ENCODE results near the gene CCDC17.

The CCDC17 gene

DNA sequence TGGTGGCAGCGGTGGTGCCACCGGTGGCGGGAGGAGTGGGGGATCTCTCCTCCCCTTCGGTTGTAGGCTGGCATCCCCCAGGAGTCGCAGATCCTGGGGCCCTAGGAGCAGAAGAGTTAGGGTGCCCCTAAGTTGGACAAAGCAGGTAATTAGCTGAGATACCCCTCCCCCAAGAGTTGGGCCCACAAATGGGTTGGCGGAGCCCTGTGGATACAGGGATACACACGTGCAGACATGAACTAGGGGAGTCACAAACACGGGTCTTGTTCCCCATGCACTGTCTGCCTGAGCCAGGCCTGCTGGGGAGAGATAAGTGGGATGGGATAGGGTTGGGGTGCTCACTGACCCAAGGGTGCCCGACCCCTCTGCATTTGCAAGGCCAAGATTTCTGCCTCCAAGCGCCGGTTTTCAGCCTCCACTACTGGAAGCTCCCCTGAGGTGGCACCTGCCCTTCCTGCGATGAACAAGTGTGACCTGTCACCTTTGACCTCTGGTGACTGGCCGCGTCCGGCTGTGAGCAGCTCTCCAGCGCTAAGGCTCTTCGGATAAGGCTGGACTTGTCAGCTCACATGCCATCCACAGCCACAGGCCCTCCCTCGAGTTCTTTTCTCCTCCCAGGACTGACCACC, 1.8 kb downstream of the CCDC17 start:
- H3K9ac ChIP-seq (ENCODE audit: low read length) = no peak overlapping the region
- H3K27me3 ChIP-seq (ENCODE audit: control insufficient read depth, insufficient read depth, low read length) = no peaks in the 10 kb centered on the region
- H3K36me3 ChIP-seq (ENCODE audit: control insufficient read depth, insufficient read depth, low read length) = peaks cover 64% of the 10 kb centered on the region
- H3K27ac ChIP-seq (ENCODE audit: low read depth, low read length) = no peak overlapping the region
- no peaks in the 10 kb centered on the region for H3K9me3 ChIP-seq (ENCODE audit: control insufficient read depth, insufficient read depth, low read depth, low read length)
- H3K4me1 ChIP-seq (ENCODE audit: control insufficient read depth, insufficient read depth, low read length) = no peaks in the 10 kb centered on the region
- H3K4me3 ChIP-seq (ENCODE audit: low read depth, low read length) = no peak overlapping the region

DNA sequence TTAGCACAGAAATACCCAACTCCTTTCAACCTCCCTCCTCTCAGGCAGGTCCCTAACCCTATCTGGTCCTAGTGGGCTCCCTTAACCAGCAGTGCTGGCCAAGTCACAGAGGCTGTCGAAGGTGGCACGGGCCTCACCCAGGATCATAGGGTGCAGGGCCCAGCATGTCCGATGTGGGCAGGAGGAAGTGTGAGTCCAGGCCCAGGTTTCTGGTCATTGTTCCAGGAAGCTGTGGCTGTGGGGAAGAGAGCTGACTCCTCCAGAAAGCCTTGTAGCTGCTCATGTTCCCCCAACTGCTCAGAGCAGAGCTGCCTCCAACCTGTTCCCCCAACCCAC, 2.4 kb downstream of the CCDC17 start:
- Histone ChIP-seq H3K27ac (ENCODE audit: low read depth, low read length) (no peak overlapping the region), H3K9ac (ENCODE audit: low read length) (no peak overlapping the region), H3K9me3 (ENCODE audit: control insufficient read depth, insufficient read depth, low read depth, low read length) (no peaks in the 10 kb centered on the region), H3K27me3 (ENCODE audit: control insufficient read depth, insufficient read depth, low read length) (no peaks in the 10 kb centered on the region), H3K36me3 (ENCODE audit: control insufficient read depth, insufficient read depth, low read length) (peaks cover 66% of the 10 kb centered on the region), H3K4me1 (ENCODE audit: control insufficient read depth, insufficient read depth, low read length) (no peaks in the 10 kb centered on the region), H3K4me3 (ENCODE audit: low read depth, low read length) (no peak overlapping the region)

DNA sequence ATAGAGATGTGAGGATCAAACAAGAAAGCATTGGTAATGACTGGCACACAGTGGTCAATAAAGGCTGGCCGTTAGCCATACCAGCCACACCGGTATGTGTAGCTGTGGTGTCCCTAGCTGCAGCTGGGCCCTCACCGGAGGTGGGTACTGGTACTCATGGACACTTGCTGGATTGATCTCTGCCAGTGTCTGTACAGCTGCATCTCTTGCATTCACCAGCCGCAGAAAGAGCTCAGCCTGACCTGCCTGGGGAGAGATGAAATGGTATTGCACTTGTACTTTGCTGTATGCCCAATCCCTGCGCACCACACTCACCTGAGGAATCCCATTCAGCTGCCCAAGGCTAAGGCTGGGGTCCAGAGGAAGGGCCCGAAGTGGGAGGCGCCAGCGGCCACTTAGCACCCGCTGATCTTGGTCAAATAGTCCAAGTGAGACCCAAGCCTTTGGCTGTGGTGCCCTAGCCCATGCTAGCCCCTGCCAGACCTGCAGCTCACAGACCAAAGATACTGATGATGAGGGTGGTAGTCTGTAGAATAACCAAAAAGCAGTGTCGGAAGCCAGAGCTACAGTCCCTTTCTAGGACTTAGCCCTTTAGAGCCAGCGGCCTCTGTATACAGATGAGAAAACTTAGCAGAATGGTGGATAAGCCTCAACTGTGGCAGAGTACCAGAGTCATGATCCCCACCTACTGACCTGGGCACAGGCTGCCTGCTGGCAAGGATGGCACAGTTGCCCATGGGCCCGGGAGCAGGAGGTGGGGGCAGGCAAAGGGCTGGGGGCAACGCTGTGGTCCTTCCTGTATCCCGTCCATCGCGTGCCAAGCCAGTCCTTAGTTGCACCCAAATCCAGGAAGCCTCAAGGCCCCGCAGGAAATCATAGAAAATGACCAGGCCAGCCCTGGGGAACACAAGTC, 3.0 kb downstream of the CCDC17 start:
- Histone ChIP-seq H3K9ac (ENCODE audit: low read length) (no peak overlapping the region), H3K27me3 (ENCODE audit: control insufficient read depth, insufficient read depth, low read length) (no peaks in the 10 kb centered on the region), H3K4me1 (ENCODE audit: control insufficient read depth, insufficient read depth, low read length) (no peaks in the 10 kb centered on the region), H3K4me3 (ENCODE audit: low read depth, low read length) (no peak overlapping the region), H3K36me3 (ENCODE audit: control insufficient read depth, insufficient read depth, low read length) (peaks cover 68% of the 10 kb centered on the region), H3K27ac (ENCODE audit: low read depth, low read length) (no peak overlapping the region), H3K9me3 (ENCODE audit: control insufficient read depth, insufficient read depth, low read depth, low read length) (no peaks in the 10 kb centered on the region)

DNA sequence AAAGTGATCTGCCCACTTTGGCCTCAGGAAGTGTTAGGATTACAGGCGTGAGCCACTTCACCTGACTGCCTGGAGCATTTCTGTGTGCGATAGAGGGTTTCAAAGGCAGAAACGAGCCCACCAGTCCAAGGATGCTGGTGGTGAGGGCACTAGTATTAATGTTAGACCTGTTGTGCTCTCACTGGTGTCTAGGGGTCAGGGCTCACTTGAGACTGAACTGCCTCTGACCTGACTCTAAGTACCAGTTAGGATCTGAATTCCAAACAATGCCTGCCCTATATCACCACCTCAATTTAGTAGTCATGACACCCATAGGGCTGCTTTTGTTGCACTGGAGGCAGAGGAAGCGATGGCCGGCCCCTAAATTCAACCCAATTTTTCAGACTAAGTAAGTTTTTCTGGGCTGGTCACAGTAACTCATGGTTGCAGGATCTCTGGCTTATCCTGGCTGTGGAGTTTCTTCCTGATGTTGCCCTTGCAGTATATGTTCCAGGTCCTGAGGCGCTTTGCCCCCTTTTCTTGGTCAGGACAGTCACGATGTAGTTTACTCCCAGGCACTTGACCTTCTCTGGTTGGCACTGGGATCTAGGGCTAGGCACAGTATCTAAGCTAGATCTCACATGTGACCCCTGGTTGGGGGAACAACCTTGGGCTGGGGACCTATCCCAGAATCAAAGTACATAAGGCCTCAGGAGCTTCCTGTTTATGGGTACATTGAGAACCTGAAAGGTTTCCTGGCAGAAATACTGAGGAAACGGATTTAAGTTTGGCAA, 4.5 kb downstream of the CCDC17 start:
- H3K4me3 ChIP-seq (ENCODE audit: low read depth, low read length) = no peak overlapping the region
- no peak overlapping the region for H3K27ac ChIP-seq (ENCODE audit: low read depth, low read length)
- H3K36me3 ChIP-seq (ENCODE audit: control insufficient read depth, insufficient read depth, low read length) = peaks cover 77% of the 10 kb centered on the region
- no peaks in the 10 kb centered on the region for H3K4me1 ChIP-seq (ENCODE audit: control insufficient read depth, insufficient read depth, low read length)
- no peaks in the 10 kb centered on the region for H3K27me3 ChIP-seq (ENCODE audit: control insufficient read depth, insufficient read depth, low read length)
- no peak overlapping the region for H3K9ac ChIP-seq (ENCODE audit: low read length)
- H3K9me3 ChIP-seq (ENCODE audit: control insufficient read depth, insufficient read depth, low read depth, low read length) = no peaks in the 10 kb centered on the region

DNA sequence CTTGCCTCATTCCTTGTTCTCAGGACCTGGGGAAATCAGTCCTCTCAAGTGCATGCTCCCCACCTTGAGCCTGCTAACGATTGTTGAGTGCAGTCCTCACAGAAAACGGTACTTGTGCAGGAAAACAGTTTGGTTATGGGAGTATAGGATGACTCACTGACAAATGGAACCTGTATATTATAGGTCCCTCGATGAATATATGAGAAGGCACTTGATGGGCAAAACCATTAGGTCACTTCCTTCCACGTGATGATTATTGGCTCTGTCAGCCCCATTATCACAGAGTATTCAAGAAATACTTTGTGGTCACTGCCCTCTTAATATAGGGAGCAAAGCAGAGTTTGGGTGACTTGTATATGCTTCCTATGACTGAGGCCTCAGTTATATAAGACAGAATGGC, 6.2 kb downstream of the CCDC17 start:
- Histone ChIP-seq H3K4me3 (ENCODE audit: low read depth, low read length) (no peak overlapping the region), H3K36me3 (ENCODE audit: control insufficient read depth, insufficient read depth, low read length) (peaks cover 84% of the 10 kb centered on the region), H3K9me3 (ENCODE audit: control insufficient read depth, insufficient read depth, low read depth, low read length) (no peaks in the 10 kb centered on the region), H3K9ac (ENCODE audit: low read length) (no peak overlapping the region), H3K27me3 (ENCODE audit: control insufficient read depth, insufficient read depth, low read length) (no peaks in the 10 kb centered on the region), H3K27ac (ENCODE audit: low read depth, low read length) (no peak overlapping the region), H3K4me1 (ENCODE audit: control insufficient read depth, insufficient read depth, low read length) (no peaks in the 10 kb centered on the region)

DNA sequence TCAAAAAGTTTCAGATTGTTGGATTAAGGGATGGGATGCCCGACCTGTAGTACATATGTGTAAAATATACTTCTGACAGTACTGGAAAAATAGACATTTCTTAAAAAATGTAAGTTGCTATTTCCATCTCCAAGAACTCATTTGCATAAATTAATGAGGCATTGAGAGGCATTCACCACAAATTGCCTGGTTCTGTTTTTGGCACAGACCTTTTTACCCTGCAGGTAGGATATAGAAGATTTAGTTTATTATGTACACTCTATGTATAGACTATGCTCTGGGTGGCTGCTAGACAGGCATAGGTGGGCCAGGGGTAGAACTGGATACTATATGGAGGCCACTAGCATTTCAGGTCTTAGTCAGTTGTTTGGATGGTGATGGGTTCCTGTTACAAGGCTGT, 8.0 kb downstream of the CCDC17 start:
- H3K9me3 ChIP-seq (ENCODE audit: control insufficient read depth, insufficient read depth, low read depth, low read length) = no peaks in the 10 kb centered on the region
- peaks cover 90% of the 10 kb centered on the region for H3K36me3 ChIP-seq (ENCODE audit: control insufficient read depth, insufficient read depth, low read length)
- H3K9ac ChIP-seq (ENCODE audit: low read length) = no peak overlapping the region
- no peaks in the 10 kb centered on the region for H3K4me1 ChIP-seq (ENCODE audit: control insufficient read depth, insufficient read depth, low read length)
- H3K27me3 ChIP-seq (ENCODE audit: control insufficient read depth, insufficient read depth, low read length) = no peaks in the 10 kb centered on the region
- H3K27ac ChIP-seq (ENCODE audit: low read depth, low read length) = no peak overlapping the region
- no peak overlapping the region for H3K4me3 ChIP-seq (ENCODE audit: low read depth, low read length)

DNA sequence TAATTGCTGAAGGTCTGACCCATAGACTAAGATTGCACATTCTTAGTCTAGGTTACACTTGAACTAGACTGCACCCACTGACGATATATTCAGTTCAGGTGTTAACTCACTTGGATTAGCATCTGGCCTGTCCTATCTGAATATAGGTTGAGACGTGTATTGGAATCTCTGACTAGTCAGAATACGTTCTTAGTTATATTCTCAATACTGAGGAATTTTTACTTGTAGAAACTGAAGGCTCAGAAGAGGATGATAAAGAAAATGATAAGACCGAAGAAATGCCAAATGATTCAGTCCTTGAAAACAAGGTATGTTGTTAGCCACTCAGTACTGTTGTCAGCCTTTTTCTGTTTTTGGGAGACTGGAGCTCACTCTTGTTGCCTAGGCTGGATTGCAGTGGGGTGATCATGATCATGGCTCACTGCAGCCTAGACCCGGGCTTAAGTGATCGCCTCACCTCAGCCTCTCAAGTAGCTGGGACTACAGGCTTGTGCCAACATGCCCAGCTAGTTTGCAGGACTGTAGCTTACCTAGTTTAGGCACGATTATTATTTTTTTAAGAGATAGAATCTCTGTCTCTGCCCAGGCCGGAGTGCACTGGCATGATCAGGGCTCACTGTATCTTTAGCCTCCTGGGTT, 10.8 kb downstream of the CCDC17 start:
- Histone ChIP-seq H3K4me1 (ENCODE audit: control insufficient read depth, insufficient read depth, low read length) (no peaks in the 10 kb centered on the region), H3K36me3 (ENCODE audit: control insufficient read depth, insufficient read depth, low read length) (peaks cover 97% of the 10 kb centered on the region), H3K27me3 (ENCODE audit: control insufficient read depth, insufficient read depth, low read length) (no peaks in the 10 kb centered on the region), H3K4me3 (ENCODE audit: low read depth, low read length) (no peak overlapping the region), H3K9me3 (ENCODE audit: control insufficient read depth, insufficient read depth, low read depth, low read length) (no peaks in the 10 kb centered on the region), H3K9ac (ENCODE audit: low read length) (no peak overlapping the region), H3K27ac (ENCODE audit: low read depth, low read length) (no peak overlapping the region)

DNA sequence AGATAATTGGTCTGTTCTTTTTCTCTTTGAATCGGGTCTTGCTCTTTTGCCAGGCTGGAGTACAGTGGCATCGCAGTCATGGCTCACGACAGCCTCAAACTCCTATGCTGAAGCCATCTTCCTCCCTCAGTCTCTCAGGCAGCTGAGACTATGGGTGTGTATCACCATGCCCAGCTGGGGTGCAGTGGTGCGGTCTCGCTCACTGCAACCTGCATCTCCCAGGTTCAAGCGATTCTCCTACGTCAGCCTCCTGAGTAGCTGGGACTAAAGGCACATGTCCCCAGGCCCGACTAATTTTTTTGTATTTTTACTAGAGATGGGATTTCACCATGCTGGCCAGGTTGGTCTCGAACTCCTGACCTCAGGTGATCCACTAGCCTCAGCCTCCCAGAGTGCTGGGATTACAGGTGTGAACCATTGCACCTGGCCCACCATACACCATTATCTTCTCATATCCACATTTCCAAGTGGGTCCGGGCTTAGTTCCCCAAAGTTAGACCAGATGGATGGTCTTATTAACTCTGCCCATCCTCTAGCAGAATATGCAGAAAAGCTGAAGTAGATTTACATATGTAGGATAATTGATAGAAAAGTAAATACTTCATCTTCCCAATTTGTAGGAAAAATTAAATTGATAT, 13.1 kb downstream of the CCDC17 start:
- Histone ChIP-seq H3K4me1 (ENCODE audit: control insufficient read depth, insufficient read depth, low read length) (no peaks in the 10 kb centered on the region), H3K27ac (ENCODE audit: low read depth, low read length) (no peak overlapping the region), H3K9ac (ENCODE audit: low read length) (no peak overlapping the region), H3K4me3 (ENCODE audit: low read depth, low read length) (no peak overlapping the region), H3K36me3 (ENCODE audit: control insufficient read depth, insufficient read depth, low read length) (peaks cover 97% of the 10 kb centered on the region), H3K27me3 (ENCODE audit: control insufficient read depth, insufficient read depth, low read length) (no peaks in the 10 kb centered on the region), H3K9me3 (ENCODE audit: control insufficient read depth, insufficient read depth, low read depth, low read length) (no peaks in the 10 kb centered on the region)

DNA sequence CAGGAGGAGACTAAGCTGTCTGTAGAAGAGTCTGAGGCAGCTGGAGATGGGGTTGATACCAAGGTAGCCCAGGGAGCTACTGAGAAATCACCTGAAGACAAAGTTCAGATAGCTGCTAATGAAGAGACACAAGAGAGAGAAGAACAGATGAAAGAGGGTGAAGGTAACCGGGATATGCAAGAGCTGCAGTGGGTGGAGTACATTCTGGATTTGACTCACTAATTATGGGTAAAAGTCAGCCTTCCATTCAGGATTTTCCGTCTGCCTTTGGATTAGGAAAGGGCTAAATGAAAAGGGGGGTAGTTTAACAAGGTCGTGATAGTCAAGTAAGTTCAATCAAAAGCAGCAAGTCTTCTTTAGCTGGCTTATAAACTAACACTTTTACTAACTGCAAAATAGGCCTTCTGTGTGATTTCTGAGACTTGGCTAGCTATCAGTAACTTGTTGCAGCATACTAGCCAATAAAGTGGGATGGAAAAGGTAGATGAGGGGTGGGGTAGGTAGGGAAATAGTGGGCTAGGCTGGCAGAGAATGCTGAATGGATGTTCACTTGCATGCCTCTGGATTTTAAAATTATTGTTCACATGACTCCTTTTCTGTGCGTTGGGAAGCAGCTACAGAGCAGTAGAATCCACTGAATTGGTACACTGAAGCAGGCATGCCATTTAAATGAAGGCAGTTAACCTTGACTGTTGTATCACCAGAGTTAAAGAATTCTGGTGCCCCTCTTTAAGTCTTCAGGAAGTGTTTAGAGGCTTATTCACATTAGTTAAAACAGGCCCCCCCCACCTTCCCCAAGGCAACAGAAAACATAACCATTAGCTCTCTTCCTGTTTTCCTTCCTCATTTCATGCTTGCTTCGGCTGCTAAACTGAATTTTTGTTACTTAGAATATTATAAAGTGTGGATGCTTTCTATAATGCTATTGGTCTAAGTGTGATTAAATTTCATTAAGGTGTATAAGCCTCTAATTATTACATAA, 15.4 kb downstream of the CCDC17 start:
- H3K36me3 ChIP-seq (ENCODE audit: control insufficient read depth, insufficient read depth, low read length) = peaks cover 98% of the 10 kb centered on the region
- H3K27ac ChIP-seq (ENCODE audit: low read depth, low read length) = no peak overlapping the region
- no peak overlapping the region for H3K9ac ChIP-seq (ENCODE audit: low read length)
- no peaks in the 10 kb centered on the region for H3K27me3 ChIP-seq (ENCODE audit: control insufficient read depth, insufficient read depth, low read length)
- H3K9me3 ChIP-seq (ENCODE audit: control insufficient read depth, insufficient read depth, low read depth, low read length) = no peaks in the 10 kb centered on the region
- no peak overlapping the region for H3K4me3 ChIP-seq (ENCODE audit: low read depth, low read length)
- H3K4me1 ChIP-seq (ENCODE audit: control insufficient read depth, insufficient read depth, low read length) = no peaks in the 10 kb centered on the region

Measured in HUES6 (cell line).